GM12878 (cell line): Measurements from ENCODE around the gene NPVF. TPM values are rescaled to one million over a fixed set of nuclear protein-coding genes. Genes with fewer than 3 reads are reported as not detected.

Experiments used
- ATAC-seq: fragments of 200-7000 bp; cut with Tn5 transposase; 3 replicates; pipeline ENCODE4 v1.9.1; 2020; ENCODE audit warnings: mild to moderate bottlenecking, moderate library complexity
- BruUV-seq: library from RNA; stranded (reverse); fragments of 400-500 nt; replicated peaks from 2 replicates; lab custom pipeline; 2021; lab: Mats Ljungman, UMichigan
- CTCF ChIA-PET: fragments of 300-600 bp; sonication (Branson Sonifier 250); formaldehyde crosslinking; extraction: SDS; loops from one replicate; lab custom pipeline; 2021; ENCODE audit warnings: inconsistent platforms; lab: Yijun Ruan, JAX
- POLR2A ChIA-PET: fragments of 350-600 bp; formaldehyde crosslinking; extraction: SDS; loops from one replicate; lab custom pipeline; 2021; ENCODE audit warnings: inconsistent platforms; lab: Charles Lee
- RAD21 ChIA-PET: fragments of 300-600 bp; sonication (Branson Sonifier 250); formaldehyde crosslinking; loops from one replicate; lab custom pipeline; 2023; ENCODE audit warnings: antibody characterized with exemption; ENCODE audit not compliant: unreplicated experiment; lab: Charles Lee
- SMC1A ChIA-PET: fragments of 300-600 bp; sonication (Branson Sonifier 250); formaldehyde crosslinking; loops from one replicate; lab custom pipeline; 2023; ENCODE audit not compliant: unreplicated experiment, uncharacterized antibody; lab: Charles Lee
- DNase-seq: peaks from one replicate; pipeline ENCODE4 v3.0.0-alpha.2; 2011; ENCODE audit warnings: low read depth, low spot score
- FAIRE-seq: peaks from 3 replicates; lab custom pipeline; 2011; peaks lifted over from hg19 to GRCh38; lab: Jason Lieb, UNC
- H2AFZ ChIP-seq: 2 replicates; pipeline ENCODE4 v1.6.0; 2011; ENCODE audit warnings: low read depth, low read length, control low read depth; ENCODE audit not compliant: control insufficient read depth
- H3K27ac ChIP-seq: 2 replicates; pipeline ENCODE4 v1.5.1; 2011; ENCODE audit warnings: control low read depth; ENCODE audit not compliant: control insufficient read depth, insufficient read depth
- H3K27me3 ChIP-seq, 2 experiments: replicated peaks in 1 of 2; 2 replicates each; pipeline versions ENCODE4 v1.6.0 to v1.6.1; 2011; ENCODE audit warnings: low read length in 1 of 2; ENCODE audit not compliant: control insufficient read depth in 2 of 2, insufficient read depth in 2 of 2
- H3K36me3 ChIP-seq, 2 experiments: 2 replicates each; pipeline ENCODE4 v1.5.1; 2011; ENCODE audit warnings: low read length in 1 of 2; ENCODE audit not compliant: control insufficient read depth in 2 of 2, insufficient read depth in 2 of 2
- H3K4me1 ChIP-seq: 2 replicates; pipeline ENCODE4 v1.6.1; 2011; ENCODE audit warnings: mild to moderate bottlenecking, low read length, moderate library complexity, mixed read lengths; ENCODE audit not compliant: control insufficient read depth, insufficient read depth
- H3K4me2 ChIP-seq: 2 replicates; pipeline ENCODE4 v1.6.0; 2011; ENCODE audit warnings: control low read depth; ENCODE audit not compliant: control insufficient read depth, insufficient read depth
- H3K4me3 ChIP-seq: fragments of 200-600 bp; sonication (generic); 2 replicates; pipeline ENCODE4 v1.5.1; 2016
- H3K79me2 ChIP-seq: 2 replicates; pipeline ENCODE4 v1.6.0; 2011; ENCODE audit warnings: low read length; ENCODE audit not compliant: control insufficient read depth, insufficient read depth
- H3K9ac ChIP-seq: 2 replicates; pipeline ENCODE4 v1.8.0; 2011; ENCODE audit warnings: low read length, control low read depth, mixed read lengths; ENCODE audit not compliant: control insufficient read depth, insufficient read depth
- H3K9me3 ChIP-seq: replicated peaks from 3 replicates; pipeline ENCODE4 v1.5.1; 2011; ENCODE audit warnings: mild to moderate bottlenecking, low read length; ENCODE audit not compliant: control insufficient read depth, insufficient read depth
- H4K20me1 ChIP-seq: 2 replicates; pipeline ENCODE4 v1.6.0; 2011; ENCODE audit not compliant: control insufficient read depth, insufficient read depth
- ATF2 ChIP-seq: IDR thresholded peaks from 2 replicates; pipeline ENCODE4 v1.6.1; 2012; ENCODE audit warnings: low read length, inconsistent platforms
- CBX5 ChIP-seq: sonication (generic); IDR thresholded peaks from 2 replicates; pipeline ENCODE4 v1.6.1; 2016; ENCODE audit warnings: low read depth, moderate library complexity, mild to moderate bottlenecking, inconsistent platforms
- CHD2 ChIP-seq: IDR thresholded peaks from 2 replicates; pipeline ENCODE4 v1.6.1; 2011; ENCODE audit warnings: low read depth, low read length, improper control_type of control experiment, borderline replicate concordance
- CTCF ChIP-seq, 3 experiments: IDR thresholded peaks in 2 of 3; conservative IDR thresholded peaks in 1 of 3; 2 replicates each; pipeline ENCODE4 v1.5.1; 2011; ENCODE audit warnings: low read depth in 3 of 3, low read length in 3 of 3, mild to moderate bottlenecking in 3 of 3, control low read depth in 2 of 3, moderate library complexity in 2 of 3, inconsistent platforms in 1 of 3, mixed read lengths in 1 of 3; ENCODE audit not compliant: control insufficient read depth in 2 of 3, insufficient read depth in 1 of 3; ENCODE audit errors: extremely low read depth in 1 of 3
- E2F4 ChIP-seq: IDR thresholded peaks from 2 replicates; pipeline ENCODE4 v1.6.1; 2012; ENCODE audit warnings: low read depth, low read length, improper control_type of control experiment
- GATAD2B ChIP-seq: fragments of 450-650 bp; conservative IDR thresholded peaks from 2 replicates; pipeline ENCODE4 v1.6.1; 2017; ENCODE audit warnings: low read depth, mild to moderate bottlenecking, moderate library complexity
- IKZF2 ChIP-seq, 2 experiments: fragments of 450-650 bp; IDR thresholded peaks; 2 replicates each; pipeline ENCODE4 v1.6.1; 2017; ENCODE audit warnings: mild to moderate bottlenecking in 2 of 2, moderate library complexity in 2 of 2
- PML ChIP-seq: IDR thresholded peaks from 2 replicates; pipeline ENCODE4 v1.6.1; 2012; ENCODE audit warnings: low read length, inconsistent platforms
- POU2F2 ChIP-seq: IDR thresholded peaks from 3 replicates; pipeline ENCODE4 v1.6.1; 2011; ENCODE audit warnings: low read depth, mild to moderate bottlenecking, low read length, borderline replicate concordance
- RAD21 ChIP-seq: IDR thresholded peaks from 2 replicates; pipeline ENCODE4 v1.6.1; 2011; ENCODE audit warnings: mild to moderate bottlenecking, low read depth, low read length, moderate library complexity; ENCODE audit not compliant: insufficient read depth
- RELA ChIP-seq: fragments of 450-650 bp; IDR thresholded peaks from 2 replicates; pipeline ENCODE4 v1.8.0; 2014; ENCODE audit warnings: borderline replicate concordance; ENCODE audit not compliant: partially characterized antibody
- RELB ChIP-seq: fragments of 450-650 bp; IDR thresholded peaks from 2 replicates; pipeline ENCODE4 v1.6.1; 2017; ENCODE audit warnings: low read depth, mild to moderate bottlenecking, moderate library complexity
- RFX5 ChIP-seq: IDR thresholded peaks from 2 replicates; pipeline ENCODE4 v1.6.1; 2011; ENCODE audit warnings: low read depth, low read length, improper control_type of control experiment
- SREBF2 ChIP-seq: IDR thresholded peaks from 2 replicates; pipeline ENCODE4 v1.6.1; 2012; ENCODE audit warnings: mild to moderate bottlenecking, low read length
- ZNF274 ChIP-seq: IDR thresholded peaks from one replicate; pipeline ENCODE4 v1.8.0; 2011; ENCODE audit not compliant: insufficient read length, insufficient read depth
- WGBS: methylation state at CpG from one replicate; pipeline ENCODE4 v1.1.6; 2016; ENCODE audit warnings: low lambda C conversion rate; ENCODE audit not compliant: insufficient replicate concordance, insufficient coverage; ENCODE audit errors: missing lambda C conversion rate; 5-methylcytosine and 5-hydroxymethylcytosine counted together
- in situ Hi-C: fragments of 300-500 bp; cut with MboI; formaldehyde crosslinking; loops from 9 replicates; pipeline ENCODE4 v1.14.3; 2018; ENCODE audit warnings: mixed read lengths
- intact Hi-C: fragments of 100-400 bp; cut with micrococcal nuclease; formaldehyde crosslinking; loops from one replicate; pipeline ENCODE4 v1.14.2; 2022; ENCODE audit not compliant: unreplicated experiment
- polyA plus RNA-seq, 11 experiments: library from polyadenylated mRNA; depleted of rRNA in 4 of 11; unstranded in 6 of 11; stranded (reverse) in 5 of 11; fragments of >200 nt; fragmentation: Nextera tagmentation in 4 of 11; fragmentation: Illumina TruSeq in 1 of 11; extraction: Ambion mirVana in 4 of 11; extraction: Trizol in 1 of 11; gene quantifications; 1 replicate in 1 of 11; 2 replicates in 10 of 11; pipeline versions ENCODE4 v1.2.1 to v1.2.3, GENCODE V29; 2011 to 2016; ENCODE audit warnings: inconsistent platforms in 2 of 11, missing spikeins in 2 of 11, low read depth in 1 of 11
- total RNA-seq, 4 experiments: library from RNA; depleted of rRNA in 3 of 4; stranded (reverse); fragments of >200 nt in 3 of 4; fragmentation: Illumina TruSeq in 1 of 4; extraction: Trizol in 1 of 4; gene quantifications; 2 replicates each; pipeline versions ENCODE4 v1.2.1 to v1.2.3, GENCODE V29; 2013 to 2021

NPVF gene
- total and polyA plus RNA-seq, 10 of the 15 experiments (the other 5 are each of a cell fraction or from before 2014, with no cell fraction given) = not detected

GRCh38 chr7:25180592-25180923 is 47.7 kb downstream of the NPVF start (continued):
- TF ChIP-seq IKZF2 (IDR thresholded peaks at IDR 0.05) (peak; percentile 18 to 44; a peak in 2 of 4 replicates), POU2F2 (0 out of 3 replicates have a peak, but pooled peaks have one; percentile 2), RELB (0 out of 2 replicates have a peak, but pooled peaks have one; percentile 13), SREBF2 (no peak), RELA (no peak)
- TF ChIP-seq, all 136 proteins: peak for 7

GRCh38 chr7:25179771-25180591 is 48.3 kb downstream of the NPVF start:
- no TSS peak for BruUV-seq
- RAD21 ChIA-PET = interaction anchor here (0.7 to 1.1 kb wide), 3 partner anchors 56 to 682 kb away, joined by 3 read pairs; no protein-coding TSS in a partner anchor
- H3K4me3 ChIP-seq = peak overlapping the region; percentile 89
- H2AFZ ChIP-seq = peak overlapping the region; percentile 96
- no peaks in the 10 kb centered on the region for H3K36me3 ChIP-seq
- H3K9ac ChIP-seq = peak overlapping the region; percentile 76
- no peaks in the 10 kb centered on the region for H3K27me3 ChIP-seq
- H3K27ac ChIP-seq = peak overlapping the region; percentile 58
- intact Hi-C loops = no loop called here
- under 1% methylated on average over 67 of the region's 74 CpGs for WGBS
- ATAC-seq (peak; percentile 98), FAIRE-seq (peak; percentile 80), DNase-seq (peak; percentile 77)
- H4K20me1 ChIP-seq = no peaks in the 10 kb centered on the region
- SMC1A ChIA-PET = interaction anchor here (1.1 kb wide), 1 partner anchor 29 kb away, joined by 3 read pairs; no protein-coding TSS in a partner anchor
- no peaks in the 10 kb centered on the region for H3K9me3 ChIP-seq
- no peaks in the 10 kb centered on the region for H3K79me2 ChIP-seq
- POLR2A ChIA-PET = no interaction called here
- H3K4me1 ChIP-seq = no peaks in the 10 kb centered on the region
- in situ Hi-C loops = no loop called here
- CTCF ChIA-PET = interaction anchor here (0.6 to 1.5 kb wide), 7 partner anchors 12 to 234 kb away, joined by 3 to 6 read pairs (median 4); no protein-coding TSS in a partner anchor
- peak overlapping the region; percentile 86 for H3K4me2 ChIP-seq
- TF ChIP-seq E2F4 (no peak), SREBF2 (no peak), PML (no peak; the same call in 1 of the 2 replicates), RFX5 (no peak), ATF2 (no peak), GATAD2B (peak; percentile 14; the same call in 1 of the 2 replicates), CBX5 (peak; percentile 65; the same call in 1 of the 2 replicates), CTCF (IDR thresholded peaks at IDR 0.05 in 2 of 3, conservative IDR thresholded peaks at IDR 0.05 in 1 of 3; ENCODE audit: control insufficient read depth in 2 of 3, extremely low read depth in 1 of 3, insufficient read depth in 1 of 3, low read depth in 3 of 3, low read length in 3 of 3) (peak; percentile 60 to 80 (median 71)), RAD21 (0 out of 2 replicates have a peak, but pooled peaks have one; percentile 8), ZNF274 (no peak), CHD2 (0 out of 2 replicates have a peak, but pooled peaks have one; percentile 30)
